Measurements from ENCODE around the gene NDUFAF5. TPM values are rescaled to one million over a fixed set of nuclear protein-coding genes. Genes with fewer than 3 reads are reported as not detected.

NDUFAF5 gene
- total and polyA plus RNA-seq, 2 donors (not counting 3 experiments of a cell fraction or from before 2014, with no cell fraction given), result 9.8 to 26.4 TPM

DNA sequence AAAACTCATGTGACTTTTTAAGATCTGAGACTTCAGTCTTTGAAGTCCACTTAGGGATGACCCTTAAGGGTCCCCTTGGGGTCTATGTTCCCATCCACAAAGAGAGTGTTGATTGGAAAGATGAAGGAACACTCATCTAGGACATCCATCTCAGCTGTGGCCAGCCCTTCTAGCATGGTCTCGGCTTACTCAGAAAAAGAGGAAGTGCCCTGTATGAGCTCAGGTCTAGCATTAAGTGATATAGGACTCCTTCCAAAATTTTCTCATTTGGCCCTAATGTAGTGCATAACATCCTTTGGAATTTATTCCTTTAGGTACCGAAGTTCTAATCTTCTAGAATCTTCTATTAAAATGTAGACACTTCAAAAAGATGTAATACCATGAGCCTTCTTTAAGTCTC, 77.4 kb downstream of the NDUFAF5 start:
- no peaks in the 10 kb centered on the region for H3K36me3 ChIP-seq (ENCODE audit: control insufficient read depth in 2 of 2, extremely low read depth in 1 of 2, insufficient read depth in 2 of 2, low read length in 2 of 2)
- H3K9ac ChIP-seq (replicated peaks; ENCODE audit: extremely low read depth, insufficient read depth, low read length), result no peak overlapping the region
- H3K9me1 ChIP-seq (replicated peaks; ENCODE audit: control insufficient read depth, extremely low read depth, insufficient read depth, low read length), result no peaks in the 10 kb centered on the region
- H2AFZ ChIP-seq (ENCODE audit: low read depth, low read length), result no peak overlapping the region
- ChIA-PET POLR2A (no interaction called here), CTCF (interaction anchor here (1.6 kb wide), 1 partner anchor 41 kb away, joined by 3 read pairs; no protein-coding TSS in a partner anchor)
- no peak overlapping the region for H3K4me2 ChIP-seq (ENCODE audit: insufficient read depth, low read length)
- no peaks in the 10 kb centered on the region for H3K9me3 ChIP-seq (replicated peaks; ENCODE audit: control insufficient read depth, insufficient read depth, low read length)
- intact Hi-C loops (cut with micrococcal nuclease), result no loop called here
- H3K27me3 ChIP-seq (ENCODE audit: control insufficient read depth in 2 of 2, insufficient read depth in 2 of 2, low read length in 2 of 2), result no peaks in the 10 kb centered on the region
- H4K20me1 ChIP-seq (replicated peaks; ENCODE audit: control insufficient read depth, extremely low read depth, insufficient read depth, low read length), result no peaks in the 10 kb centered on the region
- no peaks in the 10 kb centered on the region for H3K4me1 ChIP-seq (ENCODE audit: control insufficient read depth, extremely low read depth, insufficient read depth, low read length)
- BruUV-seq (replicated peaks), result no TSS peak
- FAIRE-seq (no peak), DNase-seq (ENCODE audit: low read depth, low spot score) (no peak)
- no peaks in the 10 kb centered on the region for H3K79me2 ChIP-seq (ENCODE audit: control insufficient read depth, insufficient read depth, low read length)
- H3K27ac ChIP-seq (ENCODE audit: insufficient read depth, low read depth, low read length), result no peak overlapping the region
- no peak overlapping the region for H3K4me3 ChIP-seq (replicated peaks in 1 of 3; ENCODE audit: insufficient read depth in 1 of 3, low read depth in 1 of 3, low read length in 3 of 3)
- dilution Hi-C loops (cut with MboI; ENCODE audit: extremely low pct_ligation_motif_present, low sequenced_read_pairs), result no loop called here
- TF ChIP-seq, protein P1, sequence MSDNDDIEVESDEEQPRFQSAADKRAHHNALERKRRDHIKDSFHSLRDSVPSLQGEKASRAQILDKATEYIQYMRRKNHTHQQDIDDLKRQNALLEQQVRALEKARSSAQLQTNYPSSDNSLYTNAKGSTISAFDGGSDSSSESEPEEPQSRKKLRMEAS (IDR thresholded peaks at IDR 0.05; ENCODE audit: insufficient read depth, insufficient read length), result no peak
- TF ChIP-seq EZH2 (IDR thresholded peaks at IDR 0.05; ENCODE audit: borderline replicate concordance, low read depth, low read length, severe bottlenecking), result no peak

DNA sequence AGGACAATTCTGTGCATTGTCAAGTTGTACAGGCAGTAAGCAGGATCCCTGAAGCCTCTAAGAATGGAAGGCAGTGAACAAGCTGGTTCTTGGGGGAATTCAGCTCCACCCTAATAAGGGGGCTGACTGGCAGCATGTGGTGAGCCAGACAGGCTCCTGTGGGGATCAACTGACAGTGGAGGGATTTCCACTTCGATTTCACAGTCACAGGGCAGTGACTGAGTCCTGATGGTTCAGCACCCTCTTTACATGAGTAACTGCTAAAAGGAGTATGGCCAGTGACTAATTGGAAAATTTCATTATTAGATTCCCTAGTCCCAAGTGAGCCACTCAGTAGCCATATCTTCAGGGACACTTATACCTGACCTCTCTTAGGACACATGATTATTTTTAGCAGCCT, 78.4 kb downstream of the NDUFAF5 start:
- Histone ChIP-seq H3K4me3 (replicated peaks in 1 of 3; ENCODE audit: insufficient read depth in 1 of 3, low read depth in 1 of 3, low read length in 3 of 3) (no peak overlapping the region), H3K27me3 (ENCODE audit: control insufficient read depth in 2 of 2, insufficient read depth in 2 of 2, low read length in 2 of 2) (no peaks in the 10 kb centered on the region), H2AFZ (ENCODE audit: low read depth, low read length) (no peak overlapping the region), H4K20me1 (replicated peaks; ENCODE audit: control insufficient read depth, extremely low read depth, insufficient read depth, low read length) (no peaks in the 10 kb centered on the region), H3K9ac (replicated peaks; ENCODE audit: extremely low read depth, insufficient read depth, low read length) (no peak overlapping the region), H3K9me1 (replicated peaks; ENCODE audit: control insufficient read depth, extremely low read depth, insufficient read depth, low read length) (no peaks in the 10 kb centered on the region), H3K36me3 (ENCODE audit: control insufficient read depth in 2 of 2, extremely low read depth in 1 of 2, insufficient read depth in 2 of 2, low read length in 2 of 2) (no peaks in the 10 kb centered on the region), H3K4me1 (ENCODE audit: control insufficient read depth, extremely low read depth, insufficient read depth, low read length) (no peaks in the 10 kb centered on the region), H3K27ac (ENCODE audit: insufficient read depth, low read depth, low read length) (no peak overlapping the region), H3K4me2 (ENCODE audit: insufficient read depth, low read length) (no peak overlapping the region), H3K9me3 (replicated peaks; ENCODE audit: control insufficient read depth, insufficient read depth, low read length) (no peaks in the 10 kb centered on the region), H3K79me2 (ENCODE audit: control insufficient read depth, insufficient read depth, low read length) (no peaks in the 10 kb centered on the region)
- no peak for TF ChIP-seq GATA2 (IDR thresholded peaks at IDR 0.05; ENCODE audit: insufficient read depth, insufficient read length, low read depth, low read length)
- TF ChIP-seq MYC (IDR thresholded peaks at IDR 0.05; ENCODE audit: low read depth, low read length), result no peak
- TF ChIP-seq POLR2AphosphoS5 (IDR thresholded peaks at IDR 0.05; ENCODE audit: insufficient read depth, low read depth, low read length), result no peak
- TF ChIP-seq EZH2 (IDR thresholded peaks at IDR 0.05; ENCODE audit: borderline replicate concordance, low read depth, low read length, severe bottlenecking), result no peak
- TF ChIP-seq FOS (IDR thresholded peaks at IDR 0.05; ENCODE audit: borderline replicate concordance, insufficient read depth, low read length), result no peak
- no peak for TF ChIP-seq POLR2A (IDR thresholded peaks at IDR 0.05; ENCODE audit: low read depth, low read length)
- TF ChIP-seq, protein P2, sequence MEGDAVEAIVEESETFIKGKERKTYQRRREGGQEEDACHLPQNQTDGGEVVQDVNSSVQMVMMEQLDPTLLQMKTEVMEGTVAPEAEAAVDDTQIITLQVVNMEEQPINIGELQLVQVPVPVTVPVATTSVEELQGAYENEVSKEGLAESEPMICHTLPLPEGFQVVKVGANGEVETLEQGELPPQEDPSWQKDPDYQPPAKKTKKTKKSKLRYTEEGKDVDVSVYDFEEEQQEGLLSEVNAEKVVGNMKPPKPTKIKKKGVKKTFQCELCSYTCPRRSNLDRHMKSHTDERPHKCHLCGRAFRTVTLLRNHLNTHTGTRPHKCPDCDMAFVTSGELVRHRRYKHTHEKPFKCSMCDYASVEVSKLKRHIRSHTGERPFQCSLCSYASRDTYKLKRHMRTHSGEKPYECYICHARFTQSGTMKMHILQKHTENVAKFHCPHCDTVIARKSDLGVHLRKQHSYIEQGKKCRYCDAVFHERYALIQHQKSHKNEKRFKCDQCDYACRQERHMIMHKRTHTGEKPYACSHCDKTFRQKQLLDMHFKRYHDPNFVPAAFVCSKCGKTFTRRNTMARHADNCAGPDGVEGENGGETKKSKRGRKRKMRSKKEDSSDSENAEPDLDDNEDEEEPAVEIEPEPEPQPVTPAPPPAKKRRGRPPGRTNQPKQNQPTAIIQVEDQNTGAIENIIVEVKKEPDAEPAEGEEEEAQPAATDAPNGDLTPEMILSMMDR (IDR thresholded peaks at IDR 0.05; ENCODE audit: extremely low read depth in 1 of 2, insufficient read depth in 1 of 2, low read depth in 1 of 2, low read length in 2 of 2), result no peak
- TF ChIP-seq JUN (IDR thresholded peaks at IDR 0.05; ENCODE audit: borderline replicate concordance, insufficient read depth, insufficient read length, low read depth), result no peak
- TF ChIP-seq, protein P1 (IDR thresholded peaks at IDR 0.05; ENCODE audit: insufficient read depth, insufficient read length), result no peak
- POLR2A ChIA-PET, result no interaction called here
- intact Hi-C loops (cut with micrococcal nuclease), result no loop called here
- no TSS peak for BruUV-seq (replicated peaks)
- CTCF ChIA-PET, result interaction anchor here (1.6 kb wide), 1 partner anchor 42 kb away, joined by 3 read pairs; no protein-coding TSS in a partner anchor
- FAIRE-seq (no peak), DNase-seq (ENCODE audit: low read depth, low spot score) (no peak)
- dilution Hi-C loops (cut with MboI; ENCODE audit: extremely low pct_ligation_motif_present, low sequenced_read_pairs), result no loop called here
